Uterus (tissue), 4 donors: Measurements from ENCODE around the gene ZNF462. TPM values are rescaled to one million over a fixed set of nuclear protein-coding genes. Genes with fewer than 3 reads are reported as not detected.
A peak's percentile ranks its signal among the peaks of the same experiment; 100 is the strongest.

ENCODE experiments used
- DNase-seq, 2 donors: peaks; one replicate each; pipeline ENCODE4 v3.0.0-alpha.2; 2019 to 2020
- H3K27ac ChIP-seq, 2 donors: fragments of 200-600 bp; sonication (generic); 1 replicate in 1 of 2; 2 replicates in 1 of 2; pipeline ENCODE4 v1.5.1; 2016 to 2018
- H3K27me3 ChIP-seq, 2 donors: fragments of 200-600 bp; sonication (generic); one replicate each; pipeline ENCODE4 v1.5.1; 2018 to 2019; ENCODE audit warnings: control low read depth in 1 of 2
- H3K36me3 ChIP-seq, 2 donors: fragments of 200-600 bp; sonication (generic); one replicate each; pipeline ENCODE4 v1.5.1; 2019; ENCODE audit warnings: control low read depth in 1 of 2
- H3K4me1 ChIP-seq, 2 donors: fragments of 200-600 bp; sonication (generic); one replicate each; pipeline ENCODE4 v1.5.1; 2018 to 2019; ENCODE audit warnings: control low read depth in 1 of 2
- H3K4me3 ChIP-seq, 2 donors: fragments of 200-600 bp; sonication (generic); 1 replicate in 1 of 2; 2 replicates in 1 of 2; pipeline ENCODE4 v1.5.1; 2018 to 2019; ENCODE audit warnings: mild to moderate bottlenecking in 1 of 2
- H3K9me3 ChIP-seq, 2 donors: fragments of 200-600 bp; sonication (generic); one replicate each; pipeline ENCODE4 v1.5.1; 2019; ENCODE audit warnings: control low read depth in 1 of 2
- POLR2A ChIP-seq, 2 donors: fragments of 450-650 bp; IDR thresholded peaks; one replicate each; pipeline ENCODE4 v1.6.1; 2016; ENCODE audit warnings: antibody characterized with exemption in 2 of 2, mild to moderate bottlenecking in 1 of 2, moderate library complexity in 1 of 2
- intact Hi-C: fragments of 100-400 bp; cut with DNase I; formaldehyde crosslinking; loops from one replicate; pipeline ENCODE4 v1.15.1; 2023; ENCODE audit warnings: low total_unique reads
- total RNA-seq, 4 donors: library from RNA; depleted of rRNA in 3 of 4; stranded (reverse); fragments of >200 nt in 3 of 4; gene quantifications; one replicate each; pipeline versions ENCODE4 v1.1.0 to v1.2.4, GENCODE V29; 2014 to 2023
- TF ChIP-seq, protein P1 (sequence below), 4 experiments: fragments of 200-600 bp in 2 of 4; fragments of 450-650 bp in 2 of 4; sonication (generic) in 2 of 4; IDR thresholded peaks; one replicate each; pipeline ENCODE4 v1.5.1; 2016 to 2019; ENCODE audit warnings: antibody characterized with exemption in 4 of 4, mild to moderate bottlenecking in 2 of 4, moderate library complexity in 1 of 4
- donor health status: DM: yes; HTN: yes; CAD: no.

The ZNF462 gene
- total RNA-seq, 4 donors from 2014 or later = 18.2 to 136 (median 60.1) TPM

DNA sequence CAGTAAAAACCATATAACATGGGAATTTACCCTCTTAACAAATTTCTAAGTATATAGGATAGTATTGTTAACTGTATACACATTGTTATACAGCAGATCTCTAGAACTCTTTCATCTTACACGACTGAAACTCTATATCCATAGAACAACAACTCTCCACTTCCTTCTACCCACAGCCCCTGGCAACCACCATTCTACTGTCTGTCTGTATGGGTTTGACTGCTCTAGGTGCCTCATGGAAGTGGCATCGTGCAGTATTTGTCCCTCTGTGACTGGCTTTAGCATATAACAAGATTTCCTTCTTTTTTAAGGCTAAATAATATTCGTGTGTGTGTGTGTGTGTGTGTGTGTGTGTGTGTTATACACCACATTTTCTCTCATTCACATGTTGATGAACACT is 100.7 kb downstream of the ZNF462 start:
- TF ChIP-seq, protein P1, sequence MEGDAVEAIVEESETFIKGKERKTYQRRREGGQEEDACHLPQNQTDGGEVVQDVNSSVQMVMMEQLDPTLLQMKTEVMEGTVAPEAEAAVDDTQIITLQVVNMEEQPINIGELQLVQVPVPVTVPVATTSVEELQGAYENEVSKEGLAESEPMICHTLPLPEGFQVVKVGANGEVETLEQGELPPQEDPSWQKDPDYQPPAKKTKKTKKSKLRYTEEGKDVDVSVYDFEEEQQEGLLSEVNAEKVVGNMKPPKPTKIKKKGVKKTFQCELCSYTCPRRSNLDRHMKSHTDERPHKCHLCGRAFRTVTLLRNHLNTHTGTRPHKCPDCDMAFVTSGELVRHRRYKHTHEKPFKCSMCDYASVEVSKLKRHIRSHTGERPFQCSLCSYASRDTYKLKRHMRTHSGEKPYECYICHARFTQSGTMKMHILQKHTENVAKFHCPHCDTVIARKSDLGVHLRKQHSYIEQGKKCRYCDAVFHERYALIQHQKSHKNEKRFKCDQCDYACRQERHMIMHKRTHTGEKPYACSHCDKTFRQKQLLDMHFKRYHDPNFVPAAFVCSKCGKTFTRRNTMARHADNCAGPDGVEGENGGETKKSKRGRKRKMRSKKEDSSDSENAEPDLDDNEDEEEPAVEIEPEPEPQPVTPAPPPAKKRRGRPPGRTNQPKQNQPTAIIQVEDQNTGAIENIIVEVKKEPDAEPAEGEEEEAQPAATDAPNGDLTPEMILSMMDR (IDR thresholded peaks at IDR 0.05) = no peak
- TF ChIP-seq POLR2A (IDR thresholded peaks at IDR 0.05) = no peak
- H3K27me3 ChIP-seq = no peaks in the 10 kb centered on the region
- intact Hi-C loops = no loop called here
- H3K4me3 ChIP-seq = no peak overlapping the region
- no peaks in the 10 kb centered on the region for H3K36me3 ChIP-seq
- H3K4me1 ChIP-seq = no peaks in the 10 kb centered on the region
- DNase-seq = no peak
- H3K27ac ChIP-seq = peak overlapping the region in 1 of 2 donors; percentile 54
- H3K9me3 ChIP-seq = no peaks in the 10 kb centered on the region

DNA sequence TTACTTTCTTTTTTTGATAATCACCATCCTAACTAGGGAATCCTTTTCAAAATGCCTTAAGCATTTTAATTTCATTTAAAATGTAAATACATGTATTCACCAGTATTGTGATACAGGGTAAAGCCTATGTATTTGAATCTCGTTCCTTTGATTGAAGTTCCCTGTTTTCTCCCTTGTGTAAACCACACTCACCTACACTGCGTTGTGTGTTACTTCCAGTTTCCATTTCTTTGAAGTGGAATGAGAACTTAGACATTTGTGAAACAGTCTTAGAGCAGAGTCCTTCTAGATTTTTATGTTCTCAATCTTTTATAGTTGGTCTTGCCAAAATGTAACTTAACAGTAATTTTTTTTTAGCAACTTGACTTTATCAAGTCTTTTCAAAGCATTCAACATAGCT is 101.4 kb downstream of the ZNF462 start:
- no peaks in the 10 kb centered on the region for H3K27me3 ChIP-seq
- H3K4me3 ChIP-seq = no peak overlapping the region
- TF ChIP-seq, protein P1 (IDR thresholded peaks at IDR 0.05) = no peak
- TF ChIP-seq POLR2A (IDR thresholded peaks at IDR 0.05) = no peak
- no peaks in the 10 kb centered on the region for H3K36me3 ChIP-seq
- intact Hi-C loops = no loop called here
- H3K9me3 ChIP-seq = no peaks in the 10 kb centered on the region
- no peaks in the 10 kb centered on the region for H3K4me1 ChIP-seq
- no peak overlapping the region for H3K27ac ChIP-seq
- no peak for DNase-seq

DNA sequence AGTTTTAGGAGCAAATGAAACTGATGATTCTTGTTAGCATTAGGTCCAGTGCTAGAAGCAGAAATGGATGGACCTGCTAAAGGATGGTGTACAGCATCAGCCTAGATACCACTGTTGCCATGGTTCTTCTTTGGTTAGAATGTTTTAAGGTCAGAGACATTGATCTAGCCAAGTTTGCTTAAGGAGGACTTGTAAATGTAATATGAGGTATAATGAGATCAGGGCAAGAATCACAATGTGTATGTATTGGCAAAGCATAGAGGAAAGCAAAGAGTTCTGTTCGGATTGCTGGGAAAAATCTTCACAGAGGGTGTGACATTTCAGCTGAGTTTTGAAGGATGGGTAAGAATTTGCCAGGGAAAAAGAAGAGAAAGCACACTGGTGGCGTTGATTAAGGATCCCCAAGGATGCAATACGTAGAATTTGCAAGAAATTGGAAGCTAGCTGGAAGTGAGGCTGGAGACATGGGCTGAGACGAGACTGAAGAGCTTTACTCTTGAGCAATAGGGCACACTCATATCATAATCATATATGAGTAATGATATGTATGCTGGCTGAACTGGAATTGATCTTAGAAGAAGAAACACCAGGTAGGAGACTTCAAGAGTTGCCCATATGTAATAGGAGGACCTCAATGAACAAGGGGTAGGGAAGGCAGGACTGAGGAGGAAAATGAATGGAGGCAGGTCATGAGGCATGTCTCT is 102.0 kb downstream of the ZNF462 start:
- H3K36me3 ChIP-seq = no peaks in the 10 kb centered on the region
- H3K27ac ChIP-seq = no peak overlapping the region
- TF ChIP-seq, protein P1 (IDR thresholded peaks at IDR 0.05) = no peak
- TF ChIP-seq POLR2A (IDR thresholded peaks at IDR 0.05) = no peak
- H3K4me1 ChIP-seq = no peaks in the 10 kb centered on the region
- intact Hi-C loops = no loop called here
- H3K27me3 ChIP-seq = no peaks in the 10 kb centered on the region
- no peaks in the 10 kb centered on the region for H3K9me3 ChIP-seq
- no peak for DNase-seq
- H3K4me3 ChIP-seq = no peak overlapping the region

DNA sequence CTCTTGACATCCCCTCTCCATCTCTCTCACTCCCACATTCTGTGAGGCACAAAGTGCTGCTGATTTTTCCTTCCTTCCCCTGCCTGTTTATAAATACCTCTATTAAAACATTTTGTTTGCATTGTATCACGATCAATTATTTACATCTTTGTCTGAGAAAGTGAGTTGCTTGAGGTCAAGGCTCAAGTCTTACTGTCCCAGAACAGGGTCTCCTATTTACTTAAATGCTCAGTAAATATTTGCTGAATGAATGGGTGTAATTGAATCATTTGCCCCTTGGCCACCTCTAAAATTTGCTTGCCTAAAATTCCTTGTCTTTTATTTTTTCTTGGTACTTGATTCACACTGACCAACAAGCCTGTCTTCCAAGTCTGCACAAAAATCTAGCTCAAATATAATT is 103.5 kb downstream of the ZNF462 start:
- H3K4me1 ChIP-seq = no peaks in the 10 kb centered on the region
- H3K27me3 ChIP-seq = no peaks in the 10 kb centered on the region
- intact Hi-C loops = no loop called here
- no peaks in the 10 kb centered on the region for H3K36me3 ChIP-seq
- no peak for DNase-seq
- H3K27ac ChIP-seq = no peak overlapping the region
- H3K4me3 ChIP-seq = no peak overlapping the region
- TF ChIP-seq POLR2A (IDR thresholded peaks at IDR 0.05) = no peak
- TF ChIP-seq, protein P1 (IDR thresholded peaks at IDR 0.05) = no peak
- H3K9me3 ChIP-seq = no peaks in the 10 kb centered on the region

DNA sequence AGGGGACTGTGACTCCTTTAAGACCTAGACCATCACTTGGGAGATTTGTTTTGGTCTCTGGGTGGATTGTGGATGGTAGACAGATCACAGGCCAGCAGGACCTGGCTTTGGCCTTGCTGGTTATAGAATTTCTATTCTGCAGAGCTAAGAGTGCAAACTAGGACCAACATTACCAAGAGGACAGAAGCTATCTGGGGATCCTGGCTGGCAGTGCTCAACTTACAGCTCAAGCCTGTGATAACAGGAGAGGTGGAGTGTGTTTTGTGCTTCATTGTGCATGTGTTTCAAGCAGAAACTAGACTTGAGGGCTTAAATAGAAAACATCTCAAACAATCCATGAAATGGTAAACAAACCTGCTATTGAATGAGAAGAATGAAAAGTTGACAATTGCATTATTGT is 106.7 kb downstream of the ZNF462 start:
- Histone ChIP-seq H3K27ac (no peak overlapping the region), H3K36me3 (no peaks in the 10 kb centered on the region), H3K9me3 (no peaks in the 10 kb centered on the region), H3K27me3 (no peaks in the 10 kb centered on the region), H3K4me1 (no peaks in the 10 kb centered on the region), H3K4me3 (no peak overlapping the region)
- no peak for TF ChIP-seq POLR2A (IDR thresholded peaks at IDR 0.05)
- TF ChIP-seq, protein P1 (IDR thresholded peaks at IDR 0.05) = no peak
- DNase-seq = no peak
- intact Hi-C loops = no loop called here
